K562 (cell line): ENCODE data around the gene PLXNA2. TPM values are rescaled to one million over a fixed set of nuclear protein-coding genes. Genes with fewer than 3 reads are reported as not detected.

ENCODE experiments used
- ATAC-seq: fragments of 200-7000 bp; cut with Tn5 transposase; 3 replicates; pipeline ENCODE4 v1.9.1; 2020; ENCODE audit warnings: moderate library complexity
- BruUV-seq: library from RNA; stranded (reverse); fragments of 400-500 nt; replicated peaks from 2 replicates; lab custom pipeline; 2021; lab: Mats Ljungman, UMichigan
- CTCF ChIA-PET: fragments of 300-600 bp; formaldehyde crosslinking; extraction: SDS; loops from one replicate; lab custom pipeline; 2021; ENCODE audit warnings: low intra/inter-chr PET ratio; lab: Yijun Ruan, JAX
- POLR2A ChIA-PET: fragments of 300-600, 350-650 bp; sonication (Branson Sonifier 250); formaldehyde crosslinking; extraction: SDS; loops from one replicate; lab custom pipeline; 2021; ENCODE audit warnings: antibody characterized with exemption, inconsistent platforms; lab: Yijun Ruan, JAX
- DNase-seq, 4 experiments: peaks; one replicate each; pipeline versions ENCODE4 v3.0.0 to v3.0.0-alpha.2; 2011 to 2018; ENCODE audit warnings: low spot score in 3 of 4, mixed read lengths in 3 of 4; ENCODE audit errors: extremely low read depth in 1 of 4
- FAIRE-seq: peaks from 2 replicates; lab custom pipeline; 2011; peaks lifted over from hg19 to GRCh38; lab: Jason Lieb, UNC
- H2AFZ ChIP-seq: 2 replicates; pipeline ENCODE4 v1.6.0; 2011; ENCODE audit warnings: low read depth, low read length, control low read depth, inconsistent platforms
- H3K27ac ChIP-seq: fragments of 200-600 bp; 3 replicates; pipeline ENCODE4 v1.8.0; 2011; ENCODE audit warnings: low read depth, mild to moderate bottlenecking, control low read depth, inconsistent platforms, low read length, moderate library complexity, mixed read lengths; ENCODE audit errors: extremely low read depth
- H3K27me3 ChIP-seq, 2 experiments: fragments of 300-600 bp in 1 of 2; 2 replicates in 1 of 2; 3 replicates in 1 of 2; pipeline versions ENCODE4 v1.6.0 to v1.8.0; 2011; ENCODE audit warnings: inconsistent platforms in 2 of 2, low read length in 2 of 2, mild to moderate bottlenecking in 1 of 2, mixed read lengths in 1 of 2, moderate library complexity in 1 of 2; ENCODE audit not compliant: control insufficient read depth in 2 of 2, insufficient read depth in 2 of 2
- H3K36me3 ChIP-seq: fragments of 300-600 bp; 3 replicates; pipeline ENCODE4 v1.8.0; 2011; ENCODE audit warnings: mild to moderate bottlenecking, low read length, inconsistent platforms; ENCODE audit not compliant: control insufficient read depth, insufficient read depth
- H3K4me1 ChIP-seq, 2 experiments: fragments of 200-600 bp in 1 of 2; replicated peaks in 1 of 2; 2 replicates in 1 of 2; 3 replicates in 1 of 2; pipeline versions ENCODE4 v1.5.1 to v1.8.0; 2011; ENCODE audit warnings: inconsistent platforms in 2 of 2, low read length in 2 of 2, mild to moderate bottlenecking in 1 of 2, mixed read lengths in 1 of 2, moderate library complexity in 1 of 2; ENCODE audit not compliant: control insufficient read depth in 2 of 2, insufficient read depth in 2 of 2
- H3K4me2 ChIP-seq: 2 replicates; pipeline ENCODE4 v1.6.1; 2011; ENCODE audit warnings: low read length, control low read depth, inconsistent platforms, mixed read lengths; ENCODE audit not compliant: insufficient read depth
- H3K4me3 ChIP-seq: fragments of 200-600 bp; sonication (generic), shearing (Covaris generic); 2 replicates; pipeline ENCODE4 v1.5.1; 2016; ENCODE audit warnings: control low read depth, inconsistent platforms
- H3K79me2 ChIP-seq: fragments of 200-600 bp; 3 replicates; pipeline ENCODE4 v1.8.0; 2011; ENCODE audit warnings: low read length, inconsistent platforms; ENCODE audit not compliant: control insufficient read depth, insufficient read depth
- H3K9ac ChIP-seq, 2 experiments: 2 replicates each; pipeline versions ENCODE4 v1.6.0 to v1.6.1; 2011; ENCODE audit warnings: low read depth in 2 of 2, low read length in 2 of 2, control low read depth in 1 of 2, inconsistent platforms in 1 of 2, mild to moderate bottlenecking in 1 of 2, mixed read lengths in 1 of 2; ENCODE audit not compliant: insufficient read depth in 1 of 2
- H3K9me1 ChIP-seq: one replicate; pipeline ENCODE4 v1.6.0; 2011; ENCODE audit warnings: inconsistent platforms, mild to moderate bottlenecking, low read length, moderate library complexity; ENCODE audit not compliant: control insufficient read depth, insufficient read depth
- H3K9me3 ChIP-seq: replicated peaks from 2 replicates; pipeline ENCODE4 v1.5.1; 2011; ENCODE audit warnings: low read depth, low read length, inconsistent platforms; ENCODE audit not compliant: control insufficient read depth, insufficient read depth
- H4K20me1 ChIP-seq: replicated peaks from 2 replicates; pipeline ENCODE4 v1.6.1; 2011; ENCODE audit warnings: low read length, inconsistent platforms, mixed read lengths; ENCODE audit not compliant: control insufficient read depth, insufficient read depth
- CCNT2 ChIP-seq: IDR thresholded peaks from 2 replicates; pipeline ENCODE4 v1.6.1; 2011; ENCODE audit warnings: borderline replicate concordance, low read depth, mild to moderate bottlenecking, moderate library complexity, mixed read lengths, low read length; ENCODE audit not compliant: insufficient read length; ENCODE audit errors: extremely low read depth
- EWSR1 ChIP-seq: fragments of 450-650 bp; IDR thresholded peaks from 2 replicates; pipeline ENCODE4 v1.6.1; 2018; ENCODE audit warnings: borderline replicate concordance, mild to moderate bottlenecking, low read depth, moderate library complexity; ENCODE audit not compliant: partially characterized antibody
- HIVEP1 ChIP-seq: fragments of 250-450 bp; sonication (Bioruptor Pico); IDR thresholded peaks from 2 replicates; pipeline ENCODE4 v1.4.0; 2020; ENCODE audit warnings: mild to moderate bottlenecking
- NFIX ChIP-seq: fragments of 250-450 bp; sonication (Bioruptor Pico); IDR thresholded peaks from 2 replicates; pipeline ENCODE4 v1.4.0; 2020; ENCODE audit warnings: low read depth, mild to moderate bottlenecking, moderate library complexity
- PHB2 ChIP-seq: fragments of 450-650 bp; IDR thresholded peaks from 2 replicates; pipeline ENCODE4 v1.6.1; 2017; ENCODE audit warnings: low read depth
- PHF21A ChIP-seq: fragments of 450-650 bp; IDR thresholded peaks from 2 replicates; pipeline ENCODE4 v1.6.1; 2017; ENCODE audit warnings: low read depth, borderline replicate concordance
- PPARD ChIP-seq: fragments of 250-450 bp; sonication (Bioruptor Pico); IDR thresholded peaks from 2 replicates; pipeline ENCODE4 v1.8.0; 2022; ENCODE audit warnings: inconsistent platforms, mild to moderate bottlenecking, moderate library complexity
- ZNF282 ChIP-seq: sonication (generic); formaldehyde crosslinking; IDR thresholded peaks from 2 replicates; pipeline ENCODE4 v1.8.1; 2023; ENCODE audit warnings: missing genetic modification reagents
- ZNF766 ChIP-seq: fragments of 200-800 bp; sonication (Bioruptor generic); conservative IDR thresholded peaks from 2 replicates; pipeline ENCODE4 v1.6.1; 2016; ENCODE audit warnings: missing genetic modification characterization, missing compliant biosample characterization
- WGBS: fragments of 100-300 bp; shearing (Covaris generic); methylation state at CpG from one replicate; pipeline ENCODE4 v1.1.6; 2016; ENCODE audit warnings: low coverage, mixed read lengths; ENCODE audit not compliant: insufficient coverage; ENCODE audit errors: missing lambda C conversion rate; 5-methylcytosine and 5-hydroxymethylcytosine counted together
- in situ Hi-C: fragments of 300-500 bp; cut with MboI; formaldehyde crosslinking; loops from 4 replicates; pipeline ENCODE4 v1.15.0; 2018; ENCODE audit warnings: inconsistent platforms, mixed read lengths
- intact Hi-C: fragments of 100-400 bp; cut with micrococcal nuclease; formaldehyde crosslinking; loops from 2 replicates; pipeline ENCODE4 v1.14.2; 2022
- polyA plus RNA-seq, 8 experiments: library from polyadenylated mRNA; depleted of rRNA in 4 of 8; stranded (reverse) in 5 of 8; unstranded in 3 of 8; fragments of >200 nt; fragmentation: Nextera tagmentation in 2 of 8; fragmentation: Illumina TruSeq in 1 of 8; extraction: Ambion mirVana in 2 of 8; extraction: Trizol in 1 of 8; gene quantifications; 2 replicates each; pipeline versions ENCODE4 v1.2.1 to v1.2.3, GENCODE V29; 2011 to 2014; ENCODE audit warnings: inconsistent platforms in 1 of 8, missing spikeins in 1 of 8
- total RNA-seq, 7 experiments: library from RNA; depleted of rRNA in 6 of 7; stranded (reverse); fragments of >200 nt in 6 of 7; fragmentation: Illumina TruSeq in 2 of 7; extraction: Trizol in 2 of 7; gene quantifications; 2 replicates each; pipeline versions ENCODE4 v1.2.1 to v1.2.3, GENCODE V29; 2011 to 2021; ENCODE audit warnings: low replicate concordance in 1 of 7
- TF ChIP-seq, protein P1 (sequence below): fragments of 250-450 bp; sonication (Bioruptor Pico); IDR thresholded peaks from 2 replicates; pipeline ENCODE4 v1.4.0; 2020; ENCODE audit warnings: mild to moderate bottlenecking, moderate library complexity, borderline replicate concordance
- TF ChIP-seq, protein P2 (sequence below): fragments of 450-650 bp; formaldehyde crosslinking; conservative IDR thresholded peaks from 2 replicates; pipeline ENCODE4 v1.4.0; 2022; ENCODE audit warnings: mild to moderate bottlenecking, missing genetic modification characterization
- TF ChIP-seq, protein P3 (sequence below): fragments of 250-450 bp; sonication (Bioruptor Pico); IDR thresholded peaks from 2 replicates; pipeline ENCODE4 v1.5.0; 2021; ENCODE audit warnings: mild to moderate bottlenecking, borderline replicate concordance
- TF ChIP-seq, protein P4 (sequence below): fragments of 250-450 bp; sonication (Bioruptor Pico); IDR thresholded peaks from 2 replicates; pipeline ENCODE4 v1.9.0; 2021; ENCODE audit warnings: mild to moderate bottlenecking, inconsistent platforms

Gene PLXNA2
- total and polyA plus RNA-seq, 9 of the 15 experiments (the other 6 are each of a cell fraction or from before 2014, with no cell fraction given), result 0.01 to 1.3 (median 0.32) TPM

DNA sequence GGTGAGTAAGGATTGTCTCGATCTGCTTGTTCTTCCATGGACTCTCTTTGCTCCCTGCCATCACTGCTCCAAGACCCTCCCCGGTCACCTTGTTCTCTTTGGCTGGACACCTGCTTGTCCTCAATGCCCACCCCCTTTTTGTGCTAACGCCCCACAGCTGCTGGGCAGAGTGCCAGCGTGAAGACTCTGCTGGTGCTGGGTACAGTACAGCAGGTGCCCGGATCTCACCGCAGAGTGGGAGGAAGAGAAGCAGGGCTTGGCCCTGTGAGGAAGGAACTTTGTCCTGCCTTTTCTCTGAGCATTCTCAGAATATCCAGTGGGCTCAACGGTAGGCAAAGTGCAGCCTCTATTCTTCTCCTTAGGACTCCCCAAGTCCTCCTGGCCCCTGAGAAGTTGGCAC lies 90.1 kb downstream of the PLXNA2 start:
- TF ChIP-seq, protein P1, sequence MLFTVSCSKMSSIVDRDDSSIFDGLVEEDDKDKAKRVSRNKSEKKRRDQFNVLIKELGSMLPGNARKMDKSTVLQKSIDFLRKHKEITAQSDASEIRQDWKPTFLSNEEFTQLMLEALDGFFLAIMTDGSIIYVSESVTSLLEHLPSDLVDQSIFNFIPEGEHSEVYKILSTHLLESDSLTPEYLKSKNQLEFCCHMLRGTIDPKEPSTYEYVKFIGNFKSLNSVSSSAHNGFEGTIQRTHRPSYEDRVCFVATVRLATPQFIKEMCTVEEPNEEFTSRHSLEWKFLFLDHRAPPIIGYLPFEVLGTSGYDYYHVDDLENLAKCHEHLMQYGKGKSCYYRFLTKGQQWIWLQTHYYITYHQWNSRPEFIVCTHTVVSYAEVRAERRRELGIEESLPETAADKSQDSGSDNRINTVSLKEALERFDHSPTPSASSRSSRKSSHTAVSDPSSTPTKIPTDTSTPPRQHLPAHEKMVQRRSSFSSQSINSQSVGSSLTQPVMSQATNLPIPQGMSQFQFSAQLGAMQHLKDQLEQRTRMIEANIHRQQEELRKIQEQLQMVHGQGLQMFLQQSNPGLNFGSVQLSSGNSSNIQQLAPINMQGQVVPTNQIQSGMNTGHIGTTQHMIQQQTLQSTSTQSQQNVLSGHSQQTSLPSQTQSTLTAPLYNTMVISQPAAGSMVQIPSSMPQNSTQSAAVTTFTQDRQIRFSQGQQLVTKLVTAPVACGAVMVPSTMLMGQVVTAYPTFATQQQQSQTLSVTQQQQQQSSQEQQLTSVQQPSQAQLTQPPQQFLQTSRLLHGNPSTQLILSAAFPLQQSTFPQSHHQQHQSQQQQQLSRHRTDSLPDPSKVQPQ (CRISPR knock-in tag), result no peak
- TF ChIP-seq PPARD (CRISPR knock-in tag) (no peak), HIVEP1 (CRISPR knock-in tag) (no peak), ZNF766 (no peak), PHF21A (no peak), PHB2 (no peak), EWSR1 (no peak), NFIX (no peak), CCNT2 (no peak), ZNF282 (CRISPR knock-in tag) (no peak)
- TF ChIP-seq, protein P2, sequence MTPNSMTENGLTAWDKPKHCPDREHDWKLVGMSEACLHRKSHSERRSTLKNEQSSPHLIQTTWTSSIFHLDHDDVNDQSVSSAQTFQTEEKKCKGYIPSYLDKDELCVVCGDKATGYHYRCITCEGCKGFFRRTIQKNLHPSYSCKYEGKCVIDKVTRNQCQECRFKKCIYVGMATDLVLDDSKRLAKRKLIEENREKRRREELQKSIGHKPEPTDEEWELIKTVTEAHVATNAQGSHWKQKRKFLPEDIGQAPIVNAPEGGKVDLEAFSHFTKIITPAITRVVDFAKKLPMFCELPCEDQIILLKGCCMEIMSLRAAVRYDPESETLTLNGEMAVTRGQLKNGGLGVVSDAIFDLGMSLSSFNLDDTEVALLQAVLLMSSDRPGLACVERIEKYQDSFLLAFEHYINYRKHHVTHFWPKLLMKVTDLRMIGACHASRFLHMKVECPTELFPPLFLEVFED (CRISPR knock-in tag), result no peak
- TF ChIP-seq, protein P3, sequence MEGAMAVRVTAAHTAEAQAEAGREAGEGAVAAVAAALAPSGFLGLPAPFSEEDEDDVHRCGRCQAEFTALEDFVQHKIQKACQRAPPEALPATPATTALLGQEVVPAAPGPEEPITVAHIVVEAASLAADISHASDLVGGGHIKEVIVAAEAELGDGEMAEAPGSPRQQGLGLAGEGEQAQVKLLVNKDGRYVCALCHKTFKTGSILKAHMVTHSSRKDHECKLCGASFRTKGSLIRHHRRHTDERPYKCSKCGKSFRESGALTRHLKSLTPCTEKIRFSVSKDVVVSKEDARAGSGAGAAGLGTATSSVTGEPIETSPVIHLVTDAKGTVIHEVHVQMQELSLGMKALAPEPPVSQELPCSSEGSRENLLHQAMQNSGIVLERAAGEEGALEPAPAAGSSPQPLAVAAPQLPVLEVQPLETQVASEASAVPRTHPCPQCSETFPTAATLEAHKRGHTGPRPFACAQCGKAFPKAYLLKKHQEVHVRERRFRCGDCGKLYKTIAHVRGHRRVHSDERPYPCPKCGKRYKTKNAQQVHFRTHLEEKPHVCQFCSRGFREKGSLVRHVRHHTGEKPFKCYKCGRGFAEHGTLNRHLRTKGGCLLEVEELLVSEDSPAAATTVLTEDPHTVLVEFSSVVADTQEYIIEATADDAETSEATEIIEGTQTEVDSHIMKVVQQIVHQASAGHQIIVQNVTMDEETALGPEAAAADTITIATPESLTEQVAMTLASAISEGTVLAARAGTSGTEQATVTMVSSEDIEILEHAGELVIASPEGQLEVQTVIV (CRISPR knock-in tag), result no peak
- TF ChIP-seq, protein P4, sequence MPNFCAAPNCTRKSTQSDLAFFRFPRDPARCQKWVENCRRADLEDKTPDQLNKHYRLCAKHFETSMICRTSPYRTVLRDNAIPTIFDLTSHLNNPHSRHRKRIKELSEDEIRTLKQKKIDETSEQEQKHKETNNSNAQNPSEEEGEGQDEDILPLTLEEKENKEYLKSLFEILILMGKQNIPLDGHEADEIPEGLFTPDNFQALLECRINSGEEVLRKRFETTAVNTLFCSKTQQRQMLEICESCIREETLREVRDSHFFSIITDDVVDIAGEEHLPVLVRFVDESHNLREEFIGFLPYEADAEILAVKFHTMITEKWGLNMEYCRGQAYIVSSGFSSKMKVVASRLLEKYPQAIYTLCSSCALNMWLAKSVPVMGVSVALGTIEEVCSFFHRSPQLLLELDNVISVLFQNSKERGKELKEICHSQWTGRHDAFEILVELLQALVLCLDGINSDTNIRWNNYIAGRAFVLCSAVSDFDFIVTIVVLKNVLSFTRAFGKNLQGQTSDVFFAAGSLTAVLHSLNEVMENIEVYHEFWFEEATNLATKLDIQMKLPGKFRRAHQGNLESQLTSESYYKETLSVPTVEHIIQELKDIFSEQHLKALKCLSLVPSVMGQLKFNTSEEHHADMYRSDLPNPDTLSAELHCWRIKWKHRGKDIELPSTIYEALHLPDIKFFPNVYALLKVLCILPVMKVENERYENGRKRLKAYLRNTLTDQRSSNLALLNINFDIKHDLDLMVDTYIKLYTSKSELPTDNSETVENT (CRISPR knock-in tag), result no peak
- no peak for FAIRE-seq
- Histone ChIP-seq H3K27ac (no peak overlapping the region), H4K20me1 (0 out of 2 replicates have a peak, but pooled peaks cover 6% of the 10 kb centered on the region), H2AFZ (no peak overlapping the region), H3K79me2 (no peaks in the 10 kb centered on the region), H3K4me2 (no peak overlapping the region), H3K9me3 (no peaks in the 10 kb centered on the region), H3K36me3 (no peaks in the 10 kb centered on the region), H3K9ac (no peak overlapping the region), H3K4me1 (no peaks in the 10 kb centered on the region; a peak in 1 of 5 replicates), H3K27me3 (peaks cover 20 to 35% of the 10 kb centered on the region in 2 experiments; a peak in 4 of 5 replicates), H3K4me3 (no peak overlapping the region), H3K9me1 (no peaks in the 10 kb centered on the region)
- in situ Hi-C loops, result no loop called here
- intact Hi-C loops, result no loop called here
- BruUV-seq, result no TSS peak
- ChIA-PET CTCF (no interaction called here), POLR2A (no interaction called here)
- 10% methylated on average over 7 of the region's 7 CpGs for WGBS
- no peak for ATAC-seq
- no peak for DNase-seq
